Osteoblast (primary cell): ENCODE data around the gene SLC9B1. TPM values are rescaled to one million over a fixed set of nuclear protein-coding genes. Genes with fewer than 3 reads are reported as not detected.
"Not testable (repeated sequence)": the region's sequence is repeated elsewhere in the genome, so short reads cannot be mapped to it uniquely, and the experiment has no call there.

ENCODE experiments used
- DNase-seq: peaks from one replicate; pipeline ENCODE4 v3.0.0; 2011; ENCODE audit warnings: low spot score, mixed read lengths; ENCODE audit not compliant: insufficient read length; ENCODE audit errors: missing footprints
- H2AFZ ChIP-seq: 2 replicates; pipeline ENCODE4 v1.6.0; 2011; ENCODE audit warnings: mild to moderate bottlenecking, low read length
- H3K27ac ChIP-seq: 2 replicates; pipeline ENCODE4 v1.5.1; 2011; ENCODE audit warnings: mild to moderate bottlenecking, low read depth, low read length, moderate library complexity
- H3K27me3 ChIP-seq: 2 replicates; pipeline ENCODE4 v1.6.0; 2012; ENCODE audit warnings: mild to moderate bottlenecking, control low read depth, inconsistent platforms, low read length, moderate library complexity; ENCODE audit not compliant: insufficient read depth
- H3K36me3 ChIP-seq: 2 replicates; pipeline ENCODE4 v1.5.1; 2011; ENCODE audit warnings: mild to moderate bottlenecking, low read length, control low read depth, moderate library complexity; ENCODE audit not compliant: insufficient read depth
- H3K4me1 ChIP-seq: 2 replicates; pipeline ENCODE4 v1.5.1; 2011; ENCODE audit warnings: mild to moderate bottlenecking, low read length, control low read depth, moderate library complexity; ENCODE audit not compliant: insufficient read depth
- H3K4me2 ChIP-seq: 2 replicates; pipeline ENCODE4 v1.6.0; 2011; ENCODE audit warnings: mild to moderate bottlenecking, low read length; ENCODE audit not compliant: insufficient read depth
- H3K4me3 ChIP-seq: fragments of 200-600 bp; sonication (generic); 3 replicates; pipeline ENCODE4 v1.5.1; 2012; ENCODE audit warnings: mild to moderate bottlenecking, low read length, inconsistent platforms; ENCODE audit not compliant: insufficient read depth
- H3K79me2 ChIP-seq: 2 replicates; pipeline ENCODE4 v1.6.0; 2012; ENCODE audit warnings: mild to moderate bottlenecking, low read length, control low read depth, inconsistent platforms; ENCODE audit not compliant: insufficient read depth
- H3K9me3 ChIP-seq: 2 replicates; pipeline ENCODE4 v1.5.1; 2011; ENCODE audit warnings: low read depth, low read length, control low read depth
- H4K20me1 ChIP-seq: 2 replicates; pipeline ENCODE4 v1.6.0; 2012; ENCODE audit warnings: mild to moderate bottlenecking, low read length, control low read depth; ENCODE audit not compliant: insufficient read depth
- total RNA-seq: library from RNA; depleted of rRNA; stranded (reverse); fragments of >200 nt; gene quantifications from 2 replicates; pipeline ENCODE4 v1.2.3, GENCODE V29; 2012
- TF ChIP-seq, protein P1 (sequence below): IDR thresholded peaks from 2 replicates; pipeline ENCODE4 v1.5.1; 2011; ENCODE audit warnings: mild to moderate bottlenecking, low read depth, low read length, moderate library complexity; ENCODE audit errors: extremely low read depth

SLC9B1 gene
- total RNA-seq, 1 donor, result 0.72 TPM

DNA sequence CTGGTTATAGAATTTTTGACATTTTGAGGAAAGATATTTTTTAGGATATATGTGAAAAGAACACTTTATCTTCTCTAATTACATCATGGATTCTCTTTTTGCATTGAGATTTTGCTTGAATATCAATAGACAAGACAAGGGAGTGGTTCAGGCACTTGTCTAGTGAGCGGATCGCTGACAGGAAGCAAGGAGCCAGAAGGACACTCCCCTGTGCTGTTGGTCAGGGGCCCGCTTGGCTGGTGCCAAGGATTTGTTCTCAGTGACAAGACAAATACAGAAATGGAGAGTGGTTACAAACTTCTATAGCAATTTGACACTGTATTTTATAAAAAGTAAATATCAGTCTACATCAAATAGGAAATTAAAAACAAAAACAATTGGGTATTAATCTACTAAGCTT, 60.0 kb downstream of the SLC9B1 start:
- H2AFZ ChIP-seq, result no peak overlapping the region
- DNase-seq, result no peak

DNA sequence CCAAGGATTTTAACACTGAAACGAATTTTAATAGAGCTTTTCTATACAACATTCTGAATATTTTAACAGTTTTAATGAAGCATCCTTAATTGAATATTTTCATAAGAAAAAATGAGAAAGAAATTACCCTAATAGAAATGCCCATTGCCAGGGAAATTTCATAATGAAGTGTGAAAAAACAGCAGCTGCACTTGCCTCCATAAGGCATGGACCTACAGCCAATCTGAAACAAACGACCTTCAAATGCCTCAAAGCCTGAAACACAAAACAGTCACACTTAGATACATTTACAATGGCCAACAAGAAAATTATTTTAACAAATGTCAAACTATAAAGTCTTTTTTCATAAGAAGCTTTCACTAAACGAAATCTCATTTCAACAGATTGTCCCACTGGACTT, 74.4 kb downstream of the SLC9B1 start:
- DNase-seq, result no peak
- Histone ChIP-seq H3K4me2 (no peak overlapping the region), H3K36me3 (no peaks in the 10 kb centered on the region), H2AFZ (no peak overlapping the region), H3K79me2 (no peaks in the 10 kb centered on the region), H3K27me3 (no peaks in the 10 kb centered on the region), H3K4me3 (no peak overlapping the region), H3K27ac (no peak overlapping the region), H3K4me1 (no peaks in the 10 kb centered on the region), H4K20me1 (no peaks in the 10 kb centered on the region), H3K9me3 (no peaks in the 10 kb centered on the region)
- TF ChIP-seq, protein P1, sequence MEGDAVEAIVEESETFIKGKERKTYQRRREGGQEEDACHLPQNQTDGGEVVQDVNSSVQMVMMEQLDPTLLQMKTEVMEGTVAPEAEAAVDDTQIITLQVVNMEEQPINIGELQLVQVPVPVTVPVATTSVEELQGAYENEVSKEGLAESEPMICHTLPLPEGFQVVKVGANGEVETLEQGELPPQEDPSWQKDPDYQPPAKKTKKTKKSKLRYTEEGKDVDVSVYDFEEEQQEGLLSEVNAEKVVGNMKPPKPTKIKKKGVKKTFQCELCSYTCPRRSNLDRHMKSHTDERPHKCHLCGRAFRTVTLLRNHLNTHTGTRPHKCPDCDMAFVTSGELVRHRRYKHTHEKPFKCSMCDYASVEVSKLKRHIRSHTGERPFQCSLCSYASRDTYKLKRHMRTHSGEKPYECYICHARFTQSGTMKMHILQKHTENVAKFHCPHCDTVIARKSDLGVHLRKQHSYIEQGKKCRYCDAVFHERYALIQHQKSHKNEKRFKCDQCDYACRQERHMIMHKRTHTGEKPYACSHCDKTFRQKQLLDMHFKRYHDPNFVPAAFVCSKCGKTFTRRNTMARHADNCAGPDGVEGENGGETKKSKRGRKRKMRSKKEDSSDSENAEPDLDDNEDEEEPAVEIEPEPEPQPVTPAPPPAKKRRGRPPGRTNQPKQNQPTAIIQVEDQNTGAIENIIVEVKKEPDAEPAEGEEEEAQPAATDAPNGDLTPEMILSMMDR, result no peak

More for the DNA sequence above, 60.0 kb downstream of the SLC9B1 start:
- H3K79me2 ChIP-seq, result no peaks in the 10 kb centered on the region
- no peaks in the 10 kb centered on the region for H4K20me1 ChIP-seq
- H3K4me1 ChIP-seq, result no peaks in the 10 kb centered on the region
- H3K27me3 ChIP-seq, result no peaks in the 10 kb centered on the region
- no peak overlapping the region for H3K27ac ChIP-seq
- no peaks in the 10 kb centered on the region for H3K9me3 ChIP-seq
- TF ChIP-seq, protein P1, result no peak
- H3K4me2 ChIP-seq, result no peak overlapping the region
- no peak overlapping the region for H3K4me3 ChIP-seq
- no peaks in the 10 kb centered on the region for H3K36me3 ChIP-seq

GRCh38 chr4:102938063-102938462, 81.4 kb downstream of the SLC9B1 start:
- not testable (repeated sequence) for H3K4me3 ChIP-seq, H3K27ac ChIP-seq, H3K9me3 ChIP-seq, H3K79me2 ChIP-seq, H4K20me1 ChIP-seq, H3K36me3 ChIP-seq, DNase-seq, H2AFZ ChIP-seq, H3K4me2 ChIP-seq, H3K4me1 ChIP-seq, H3K27me3 ChIP-seq

- Histone ChIP-seq H3K4me3 (no peak overlapping the region), H2AFZ (no peak overlapping the region), H3K27ac (no peak overlapping the region), H3K79me2 (no peaks in the 10 kb centered on the region), H3K4me2 (no peak overlapping the region), H3K36me3 (no peaks in the 10 kb centered on the region), H4K20me1 (no peaks in the 10 kb centered on the region), H3K27me3 (no peaks in the 10 kb centered on the region), H3K4me1 (no peaks in the 10 kb centered on the region), H3K9me3 (no peaks in the 10 kb centered on the region)
- TF ChIP-seq, protein P1, result no peak
- DNase-seq, result no peak
These were observed 83.8 kb downstream of the SLC9B1 start for GRCh38 chr4:102935716-102936115.

GRCh38 chr4:102919697-102920096, 99.8 kb downstream of the SLC9B1 start:
- not testable (repeated sequence) for DNase-seq, H3K4me3 ChIP-seq, H3K9me3 ChIP-seq, H3K79me2 ChIP-seq, H3K4me1 ChIP-seq, H3K27me3 ChIP-seq, H3K4me2 ChIP-seq, H3K36me3 ChIP-seq, H4K20me1 ChIP-seq, H2AFZ ChIP-seq, H3K27ac ChIP-seq
